Activated naive CD8-positive, alpha-beta T cell treated with anti-CD3 and anti-CD28 coated beads for 36 hours (primary cell): ENCODE measurements around the gene PCLO. TPM values are rescaled to one million over a fixed set of nuclear protein-coding genes. Genes with fewer than 3 reads are reported as not detected.
"Not testable (repeated sequence)": the region's sequence is repeated elsewhere in the genome, so short reads cannot be mapped to it uniquely, and the experiment has no call there.

Source experiments
- DNase-seq: peaks from one replicate; pipeline ENCODE4 v3.0.0; 2021
- H3K27ac Mint-ChIP-seq: one replicate; pipeline ENCODE4 v1.8.0; 2022; ENCODE audit warnings: mild to moderate bottlenecking, moderate library complexity, mixed read lengths
- H3K27me3 Mint-ChIP-seq: one replicate; pipeline ENCODE4 v1.8.0; 2022; ENCODE audit warnings: mild to moderate bottlenecking, mixed read lengths
- H3K36me3 Mint-ChIP-seq: one replicate; pipeline ENCODE4 v1.8.0; 2021; ENCODE audit warnings: mild to moderate bottlenecking, mixed read lengths
- H3K4me1 Mint-ChIP-seq: one replicate; pipeline ENCODE4 v1.8.0; 2021; ENCODE audit warnings: mixed read lengths
- H3K4me3 Mint-ChIP-seq: one replicate; pipeline ENCODE4 v1.8.0; 2022; ENCODE audit warnings: mild to moderate bottlenecking, moderate library complexity, mixed read lengths
- H3K9me3 Mint-ChIP-seq: one replicate; pipeline ENCODE4 v1.8.0; 2022; ENCODE audit warnings: mixed read lengths
- total RNA-seq, 2 experiments: library from RNA; stranded (reverse); gene quantifications; one replicate each; pipeline ENCODE4 v1.2.3, GENCODE V29; 2021

The PCLO gene
- total RNA-seq, 2 experiments from 2014 or later = not detected

DNA sequence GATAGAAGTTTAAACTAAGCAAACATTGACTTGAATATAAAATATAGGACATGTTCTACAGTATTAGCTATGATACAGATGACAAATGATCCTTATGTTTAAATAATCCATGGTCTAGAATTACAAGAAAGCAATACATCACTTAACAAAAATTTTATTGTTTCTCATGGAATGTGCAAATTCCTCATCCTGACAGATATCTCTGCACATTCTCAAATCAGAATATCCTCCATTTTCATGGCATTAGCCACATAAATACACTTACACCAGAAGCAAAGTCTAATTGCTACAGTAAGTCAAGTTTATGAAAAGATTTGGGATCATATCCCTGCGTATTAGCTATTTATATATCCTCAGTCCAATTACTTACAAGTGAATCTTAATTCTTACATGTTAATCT is 57.6 kb downstream of the PCLO start:
- H3K36me3 Mint-ChIP-seq = no peaks in the 10 kb centered on the region
- H3K9me3 Mint-ChIP-seq = no peaks in the 10 kb centered on the region

DNA sequence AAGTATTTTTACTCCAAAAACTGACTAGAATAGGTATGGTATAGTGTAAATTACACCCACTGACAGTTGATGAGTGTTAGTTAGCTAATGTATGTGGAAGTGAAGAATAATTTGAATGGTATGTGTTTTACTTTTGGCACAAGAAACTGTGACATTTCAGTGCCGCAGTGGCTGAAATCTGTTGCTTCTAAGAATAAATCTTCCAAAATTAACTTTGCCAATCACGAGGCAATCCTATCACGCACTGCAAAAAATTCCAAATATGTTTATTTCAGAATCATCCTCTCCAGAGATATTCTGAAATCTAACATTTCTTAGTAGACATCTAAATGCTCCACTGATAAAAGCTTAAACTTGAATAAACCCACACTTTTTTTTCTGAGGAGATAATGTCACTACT is 61.2 kb downstream of the PCLO start:
- no peak overlapping the region for H3K27ac Mint-ChIP-seq
- H3K4me3 Mint-ChIP-seq = no peak overlapping the region
- no peaks in the 10 kb centered on the region for H3K4me1 Mint-ChIP-seq
- no peaks in the 10 kb centered on the region for H3K9me3 Mint-ChIP-seq
- no peaks in the 10 kb centered on the region for H3K36me3 Mint-ChIP-seq
- no peaks in the 10 kb centered on the region for H3K27me3 Mint-ChIP-seq
- no peak for DNase-seq

More for the DNA sequence above, 57.6 kb downstream of the PCLO start:
- no peaks in the 10 kb centered on the region for H3K4me1 Mint-ChIP-seq
- H3K27me3 Mint-ChIP-seq = no peaks in the 10 kb centered on the region
- DNase-seq = no peak
- H3K27ac Mint-ChIP-seq = no peak overlapping the region
- H3K4me3 Mint-ChIP-seq = no peak overlapping the region

DNA sequence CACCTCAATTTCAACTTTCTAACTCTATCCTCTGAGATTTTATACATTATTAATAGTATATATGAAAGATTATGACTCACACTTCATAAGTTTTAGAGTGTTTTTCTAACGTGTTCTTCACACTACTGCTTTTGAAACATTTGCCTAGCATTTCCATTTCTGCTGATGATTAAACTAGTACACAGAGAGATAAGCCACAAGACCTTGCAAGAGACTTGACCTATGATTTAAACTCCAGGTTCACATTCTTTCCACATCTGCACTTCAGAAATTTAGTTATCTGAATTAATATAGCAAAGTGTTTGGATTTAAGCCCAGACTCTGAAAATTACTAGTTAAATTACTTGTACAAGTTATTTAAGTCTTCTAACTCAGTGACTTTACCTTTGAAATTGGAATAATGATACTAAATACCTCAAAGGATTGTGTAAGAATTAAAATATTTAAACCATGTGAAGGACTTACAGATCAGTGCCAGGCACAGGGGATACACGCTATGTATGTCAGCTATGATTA is 66.6 kb downstream of the PCLO start:
- no peaks in the 10 kb centered on the region for H3K9me3 Mint-ChIP-seq
- no peaks in the 10 kb centered on the region for H3K27me3 Mint-ChIP-seq
- H3K4me1 Mint-ChIP-seq = no peaks in the 10 kb centered on the region
- no peak overlapping the region for H3K27ac Mint-ChIP-seq
- no peak overlapping the region for H3K4me3 Mint-ChIP-seq
- no peaks in the 10 kb centered on the region for H3K36me3 Mint-ChIP-seq
- no peak for DNase-seq

DNA sequence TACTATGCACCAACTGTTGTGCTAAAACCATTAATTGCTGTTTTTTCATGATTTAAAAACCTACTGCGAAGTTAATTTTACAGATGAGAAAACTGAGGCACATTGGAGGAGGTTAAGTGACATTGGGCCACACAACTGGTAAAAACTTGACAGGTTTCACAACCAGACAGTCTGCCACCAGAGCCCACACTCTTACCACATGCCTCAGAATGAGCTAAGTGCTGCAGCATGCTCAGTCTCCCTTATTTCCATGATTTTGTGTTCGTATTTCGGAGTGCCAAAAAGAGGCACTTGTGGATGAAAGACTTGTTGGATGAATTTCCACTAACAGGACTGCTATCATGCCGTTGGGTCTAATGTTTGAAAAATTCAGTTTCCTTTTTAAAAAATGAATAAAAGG is 77.4 kb downstream of the PCLO start:
- Mint-ChIP-seq H3K4me3 (no peak overlapping the region), H3K9me3 (no peaks in the 10 kb centered on the region), H3K4me1 (no peaks in the 10 kb centered on the region), H3K27me3 (no peaks in the 10 kb centered on the region), H3K27ac (no peak overlapping the region), H3K36me3 (no peaks in the 10 kb centered on the region)
- no peak for DNase-seq

DNA sequence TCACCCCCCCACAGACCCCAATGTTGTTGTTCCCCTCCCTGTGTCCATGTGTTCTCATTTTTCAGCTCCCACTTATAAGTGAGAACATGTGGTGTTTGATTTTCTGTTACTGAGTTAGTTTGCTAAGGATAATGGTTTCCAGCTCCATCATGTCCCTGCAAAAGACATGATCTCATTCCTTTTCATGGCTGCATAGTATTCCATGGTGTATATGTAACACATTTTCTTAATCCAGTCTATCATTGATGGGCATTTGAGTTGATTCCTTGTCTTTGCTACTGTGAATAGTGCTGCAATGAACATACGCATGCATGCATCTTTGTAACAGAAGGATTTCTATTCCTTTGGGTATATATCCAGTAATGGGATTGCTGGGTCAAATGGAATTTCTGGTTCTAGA is 82.8 kb downstream of the PCLO start:
- H3K27me3 Mint-ChIP-seq, DNase-seq, H3K36me3 Mint-ChIP-seq, H3K27ac Mint-ChIP-seq, H3K9me3 Mint-ChIP-seq, H3K4me3 Mint-ChIP-seq, H3K4me1 Mint-ChIP-seq: not testable (repeated sequence)

DNA sequence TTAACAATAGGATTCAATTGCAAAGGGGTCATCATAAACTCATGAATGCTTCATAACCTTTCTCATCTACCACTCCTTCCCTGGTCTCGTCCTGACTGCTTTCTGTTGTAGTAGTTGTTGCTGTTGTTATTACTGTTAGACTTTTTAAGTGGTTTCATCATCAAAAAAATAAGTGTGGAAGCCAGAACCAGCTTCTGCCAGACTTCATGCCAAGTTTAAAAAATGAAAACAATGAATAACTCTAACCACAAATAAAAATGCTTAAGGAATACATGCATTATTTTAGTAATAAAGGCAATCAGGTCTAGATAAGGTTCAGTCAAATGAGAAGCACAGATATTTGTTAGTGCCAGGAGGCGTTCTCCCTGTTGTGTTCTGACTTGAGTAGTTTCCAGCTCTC is 85.4 kb downstream of the PCLO start:
- Mint-ChIP-seq H3K4me1 (no peaks in the 10 kb centered on the region), H3K9me3 (no peaks in the 10 kb centered on the region)

DNA sequence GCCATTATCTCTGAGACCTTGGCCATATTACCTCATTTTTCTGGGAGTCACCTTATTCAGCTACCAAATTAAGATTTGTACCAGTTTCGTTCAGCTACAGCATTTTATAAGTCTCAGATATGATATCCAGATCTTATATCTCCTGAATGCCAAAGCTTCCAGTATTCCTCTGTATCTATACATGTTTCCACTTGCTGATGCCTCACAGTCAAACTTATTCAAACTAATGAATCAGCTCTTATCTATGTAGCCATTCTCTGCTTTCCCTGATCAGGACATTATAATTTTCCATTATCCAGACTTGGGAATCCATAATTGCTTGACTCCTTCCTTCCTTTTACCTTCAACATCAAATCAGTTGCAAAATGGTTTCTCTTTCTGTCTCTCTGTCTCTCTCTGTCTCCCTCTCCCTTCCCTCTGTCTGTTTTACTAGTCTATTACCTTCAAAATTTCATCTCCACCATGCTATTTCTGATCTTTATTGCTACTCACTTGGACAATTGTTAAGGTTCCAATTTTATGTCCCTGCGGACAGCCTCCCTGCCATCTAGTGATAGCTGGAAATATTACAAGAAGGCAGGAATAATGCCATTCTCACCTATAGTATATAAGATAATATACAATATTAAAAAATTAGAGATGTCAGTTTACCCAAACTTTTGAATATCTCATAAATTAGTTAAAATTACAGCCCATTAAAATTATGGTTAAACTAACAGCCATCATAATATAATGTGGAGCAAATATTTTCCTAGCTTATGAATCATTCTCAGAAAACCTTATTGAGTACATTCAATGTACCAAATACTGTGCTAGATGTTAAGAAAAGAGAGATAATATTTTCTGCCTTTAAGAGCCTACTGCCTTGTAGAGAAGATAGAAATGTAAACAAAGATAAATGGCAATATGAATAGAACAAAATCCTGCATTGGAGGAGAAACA is 89.8 kb downstream of the PCLO start:
- DNase-seq = no peak
- no peaks in the 10 kb centered on the region for H3K36me3 Mint-ChIP-seq
- peaks cover 2% of the 10 kb centered on the region for H3K9me3 Mint-ChIP-seq
- no peak overlapping the region for H3K4me3 Mint-ChIP-seq
- no peaks in the 10 kb centered on the region for H3K4me1 Mint-ChIP-seq
- H3K27ac Mint-ChIP-seq = no peak overlapping the region
- no peaks in the 10 kb centered on the region for H3K27me3 Mint-ChIP-seq

More for the DNA sequence above, 85.4 kb downstream of the PCLO start:
- no peak for DNase-seq
- Mint-ChIP-seq H3K27me3 (no peaks in the 10 kb centered on the region), H3K36me3 (no peaks in the 10 kb centered on the region), H3K4me3 (no peak overlapping the region), H3K27ac (no peak overlapping the region)

DNA sequence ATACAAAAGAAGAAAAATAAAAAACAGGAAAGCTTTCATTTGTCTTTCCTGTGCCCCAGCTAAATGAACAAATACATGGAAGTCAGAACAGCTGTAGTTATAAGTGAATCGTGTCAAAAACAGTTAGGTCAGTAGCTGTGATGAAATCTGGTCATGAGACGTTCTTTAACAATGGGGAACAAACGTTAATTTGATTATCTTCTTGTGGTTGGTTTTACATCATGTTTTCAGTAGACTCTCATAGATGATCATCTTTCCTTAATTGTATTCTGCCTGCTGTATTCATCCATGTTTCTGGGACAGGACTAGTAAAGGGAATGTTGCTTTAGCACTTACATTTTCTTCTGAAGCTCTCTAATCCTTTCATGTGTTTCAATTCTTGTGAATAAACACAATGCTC is 97.0 kb downstream of the PCLO start:
- no peaks in the 10 kb centered on the region for H3K36me3 Mint-ChIP-seq
- no peak overlapping the region for H3K27ac Mint-ChIP-seq
- H3K4me1 Mint-ChIP-seq = no peaks in the 10 kb centered on the region
- DNase-seq = no peak
- peaks cover 3% of the 10 kb centered on the region for H3K9me3 Mint-ChIP-seq
- H3K4me3 Mint-ChIP-seq = no peak overlapping the region
- H3K27me3 Mint-ChIP-seq = no peaks in the 10 kb centered on the region

DNA sequence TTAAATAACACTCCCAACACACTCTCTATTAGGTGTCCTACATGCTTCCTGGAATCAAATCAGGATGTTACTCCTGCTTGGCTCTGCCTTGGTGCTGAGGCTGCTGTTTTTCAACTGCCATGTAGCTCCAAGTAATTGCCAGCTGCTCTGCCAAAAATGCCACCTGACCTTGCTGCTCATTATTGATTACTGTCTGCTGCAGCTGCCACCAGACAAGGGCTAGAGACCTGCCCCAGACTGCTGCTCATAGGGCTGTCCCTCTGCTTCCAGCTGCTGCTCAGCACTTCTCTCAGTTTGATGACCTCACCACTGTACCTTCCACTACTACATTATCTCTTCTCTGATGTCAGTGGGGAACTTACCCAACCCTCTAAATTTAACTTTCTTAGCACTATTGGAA is 102.5 kb downstream of the PCLO start:
- Mint-ChIP-seq H3K27ac (no peak overlapping the region), H3K9me3 (peaks cover 1% of the 10 kb centered on the region), H3K36me3 (no peaks in the 10 kb centered on the region), H3K27me3 (no peaks in the 10 kb centered on the region), H3K4me1 (no peaks in the 10 kb centered on the region), H3K4me3 (no peak overlapping the region)
- no peak for DNase-seq

DNA sequence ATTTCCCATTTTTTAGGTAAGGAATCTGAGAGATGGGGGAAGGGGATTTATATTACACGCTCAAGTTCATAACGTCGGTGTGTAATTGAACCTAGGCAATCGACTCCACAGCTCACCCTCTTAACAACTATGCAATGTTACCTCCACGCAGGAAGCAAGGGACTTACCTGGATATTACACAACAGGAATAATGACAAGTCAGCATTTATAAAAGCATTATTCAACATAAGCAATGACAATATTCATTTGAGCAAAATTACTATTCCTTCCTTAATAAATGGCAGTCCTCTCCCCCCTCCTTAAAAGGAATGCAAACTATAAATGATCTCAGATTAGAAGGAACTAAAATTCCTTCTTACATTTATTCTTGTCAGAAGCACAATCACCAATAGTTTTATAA is 104.0 kb downstream of the PCLO start:
- Mint-ChIP-seq H3K27ac (no peak overlapping the region), H3K9me3 (peaks cover 1% of the 10 kb centered on the region), H3K36me3 (no peaks in the 10 kb centered on the region), H3K4me3 (no peak overlapping the region), H3K27me3 (no peaks in the 10 kb centered on the region), H3K4me1 (no peaks in the 10 kb centered on the region)
- DNase-seq = no peak

DNA sequence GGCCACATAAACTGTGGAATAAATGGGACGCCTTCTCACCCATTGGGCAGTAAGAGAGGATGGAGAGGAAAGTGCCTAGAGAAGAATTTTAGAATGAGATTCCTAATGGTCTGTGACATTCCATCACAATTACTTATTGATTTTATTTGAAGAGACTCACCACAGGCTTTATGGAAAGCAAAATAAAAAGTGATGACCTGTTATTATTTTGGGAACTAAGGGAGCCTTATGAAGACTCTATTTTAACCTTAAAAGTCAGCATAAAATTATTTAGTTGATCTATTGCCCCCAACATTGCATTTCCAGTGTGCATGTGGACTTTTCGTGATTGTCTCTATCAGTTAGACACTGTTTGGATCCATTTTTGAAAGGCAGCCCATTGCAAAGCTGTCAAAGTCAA is 107.5 kb downstream of the PCLO start:
- no peak for DNase-seq
- Mint-ChIP-seq H3K4me3 (no peak overlapping the region), H3K36me3 (no peaks in the 10 kb centered on the region), H3K27me3 (no peaks in the 10 kb centered on the region), H3K4me1 (no peaks in the 10 kb centered on the region), H3K27ac (no peak overlapping the region), H3K9me3 (no peaks in the 10 kb centered on the region)

DNA sequence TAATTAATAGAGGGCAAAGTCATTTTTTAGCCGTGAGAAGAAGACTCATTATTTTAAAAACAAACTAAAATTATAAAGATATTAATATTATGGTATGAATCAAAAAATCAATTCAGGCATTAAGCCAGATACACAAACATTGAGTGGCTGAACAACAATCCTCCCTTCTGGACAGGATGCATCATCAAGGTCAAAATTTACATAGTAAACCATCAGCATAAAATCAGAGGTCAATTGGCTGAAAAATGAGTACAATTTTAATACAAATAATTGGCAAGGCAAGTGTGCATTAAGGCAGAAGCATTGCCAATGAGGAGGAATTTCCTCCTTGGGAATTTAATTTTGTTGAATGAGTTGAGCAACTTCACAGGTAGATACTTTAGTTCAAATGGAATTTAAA is 108.2 kb downstream of the PCLO start:
- DNase-seq = no peak
- Mint-ChIP-seq H3K27ac (no peak overlapping the region), H3K9me3 (no peaks in the 10 kb centered on the region), H3K4me1 (no peaks in the 10 kb centered on the region), H3K27me3 (no peaks in the 10 kb centered on the region), H3K4me3 (no peak overlapping the region), H3K36me3 (no peaks in the 10 kb centered on the region)

DNA sequence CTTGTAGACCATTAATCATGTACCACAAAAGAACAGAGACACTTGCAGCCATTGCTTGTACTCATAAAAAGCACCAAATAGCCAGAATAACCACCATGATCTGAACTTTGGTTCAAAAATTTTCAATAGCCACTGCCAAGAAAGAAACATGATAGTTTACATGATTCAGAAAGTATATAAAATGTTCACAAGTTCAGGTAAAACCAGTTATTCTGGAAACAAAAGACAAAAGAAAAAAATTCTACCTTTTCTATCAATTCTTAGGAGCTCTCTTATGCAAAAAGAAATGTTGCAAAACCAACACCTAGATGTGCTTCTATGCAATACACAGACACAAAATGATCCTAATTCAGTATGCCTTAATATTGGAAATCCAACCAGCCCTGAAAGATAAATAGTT is 108.7 kb downstream of the PCLO start:
- Mint-ChIP-seq H3K27me3 (no peaks in the 10 kb centered on the region), H3K9me3 (no peaks in the 10 kb centered on the region), H3K4me3 (no peak overlapping the region), H3K27ac (no peak overlapping the region), H3K36me3 (no peaks in the 10 kb centered on the region), H3K4me1 (no peaks in the 10 kb centered on the region)
- DNase-seq = no peak

DNA sequence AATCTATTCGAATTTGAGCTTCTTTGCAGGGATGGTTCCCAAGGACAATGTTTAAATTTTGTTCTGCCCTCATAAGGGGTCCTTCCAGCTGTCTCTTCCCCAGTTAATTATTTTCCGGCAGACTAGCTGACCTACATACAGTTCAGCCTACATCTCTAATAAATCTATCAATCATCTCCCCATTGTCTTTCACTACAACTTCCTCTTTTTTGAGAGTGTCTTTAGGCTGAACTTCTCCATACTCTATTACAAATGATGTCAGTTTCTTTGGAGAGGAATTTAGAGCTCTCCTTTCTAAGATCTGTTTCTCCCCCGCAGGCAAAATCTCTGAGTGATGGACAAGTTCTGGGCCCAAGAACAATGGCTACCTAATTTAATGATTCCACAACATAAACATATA is 122.2 kb downstream of the PCLO start:
- no peak overlapping the region for H3K27ac Mint-ChIP-seq
- no peak overlapping the region for H3K4me3 Mint-ChIP-seq
- no peak for DNase-seq
- no peaks in the 10 kb centered on the region for H3K36me3 Mint-ChIP-seq
- no peaks in the 10 kb centered on the region for H3K27me3 Mint-ChIP-seq
- no peaks in the 10 kb centered on the region for H3K4me1 Mint-ChIP-seq
- no peaks in the 10 kb centered on the region for H3K9me3 Mint-ChIP-seq

DNA sequence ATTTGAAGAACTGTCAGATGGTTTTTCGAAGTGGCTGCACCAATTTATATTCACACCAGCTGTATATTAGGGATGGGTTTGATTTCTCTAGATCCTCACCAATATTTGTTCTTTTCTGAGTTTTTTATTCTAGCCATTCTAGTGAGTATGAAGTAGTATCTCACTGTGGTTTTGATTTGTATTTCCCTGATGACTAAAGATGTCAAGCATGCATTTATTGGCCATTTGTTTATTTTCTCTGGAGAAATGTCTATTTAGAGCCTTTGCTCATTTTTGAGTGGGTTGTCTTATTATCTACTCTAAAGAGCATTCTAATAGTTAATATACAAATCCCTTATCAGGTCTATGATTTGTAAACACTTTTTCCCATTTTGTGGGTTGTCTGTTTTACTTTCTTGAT is 123.9 kb downstream of the PCLO start:
- no peak overlapping the region for H3K27ac Mint-ChIP-seq
- no peak overlapping the region for H3K4me3 Mint-ChIP-seq
- H3K4me1 Mint-ChIP-seq = no peaks in the 10 kb centered on the region
- no peaks in the 10 kb centered on the region for H3K9me3 Mint-ChIP-seq
- no peaks in the 10 kb centered on the region for H3K36me3 Mint-ChIP-seq
- no peak for DNase-seq
- H3K27me3 Mint-ChIP-seq = no peaks in the 10 kb centered on the region

DNA sequence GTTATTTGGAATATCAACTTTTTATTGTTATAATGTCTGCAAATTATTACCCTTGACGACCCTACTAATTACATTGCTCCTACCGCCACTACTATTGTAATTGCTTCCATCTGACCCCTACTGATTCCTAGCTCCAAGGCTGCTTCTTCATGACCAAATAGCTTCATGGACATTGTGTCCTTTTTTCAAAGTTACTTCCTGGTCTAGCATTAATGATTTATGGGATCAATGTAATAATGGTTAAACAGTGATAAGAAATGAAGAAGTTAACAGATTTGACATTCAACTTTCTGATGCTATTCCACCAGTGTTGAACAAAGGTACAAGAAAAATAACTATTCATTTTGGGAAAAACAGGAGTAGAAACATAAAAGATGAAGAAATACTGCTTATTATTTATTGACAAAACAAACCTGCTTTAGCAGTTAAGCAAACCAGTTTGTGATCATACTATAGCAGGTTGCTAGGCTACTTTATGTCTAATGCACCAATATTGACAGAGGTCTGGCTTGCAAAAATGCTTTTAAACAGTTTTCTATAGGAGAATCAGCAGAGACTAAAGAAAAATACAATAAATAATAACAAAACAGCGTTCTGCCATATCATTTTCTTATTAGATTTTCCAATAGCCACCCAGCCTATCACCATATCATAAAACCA is 125.8 kb downstream of the PCLO start:
- H3K4me1 Mint-ChIP-seq = no peaks in the 10 kb centered on the region
- H3K27me3 Mint-ChIP-seq = no peaks in the 10 kb centered on the region
- peaks cover 1% of the 10 kb centered on the region for H3K9me3 Mint-ChIP-seq
- H3K4me3 Mint-ChIP-seq = no peak overlapping the region
- no peak for DNase-seq
- H3K36me3 Mint-ChIP-seq = no peaks in the 10 kb centered on the region
- H3K27ac Mint-ChIP-seq = no peak overlapping the region
